Liver (tissue), 9 donors: ENCODE data around the gene EHMT1. TPM values are rescaled to one million over a fixed set of nuclear protein-coding genes. Genes with fewer than 3 reads are reported as not detected.

ENCODE experiments used
- DNase-seq: peaks from one replicate; pipeline ENCODE4 v3.0.0-alpha.2; 2017; ENCODE audit warnings: low spot score
- H3K27ac ChIP-seq, 2 donors: one replicate each; pipeline ENCODE4 v1.7.0; 2013; ENCODE audit warnings: inconsistent platforms in 2 of 2, low read length in 2 of 2, control low read depth in 1 of 2, low read depth in 1 of 2, mild to moderate bottlenecking in 1 of 2
- H3K27me3 ChIP-seq, 4 donors: one replicate each; pipeline versions ENCODE4 v1.6.1 to v1.7.0; 2013; ENCODE audit warnings: low read length in 3 of 4, inconsistent platforms in 1 of 4, mild to moderate bottlenecking in 1 of 4, moderate library complexity in 1 of 4; ENCODE audit not compliant: control insufficient read depth in 4 of 4, insufficient read depth in 4 of 4
- H3K36me3 ChIP-seq, 4 donors: one replicate each; pipeline versions ENCODE4 v1.6.1 to v1.7.0; 2013; ENCODE audit warnings: low read length in 3 of 4, mild to moderate bottlenecking in 3 of 4, low read depth in 1 of 4, moderate library complexity in 1 of 4; ENCODE audit not compliant: control insufficient read depth in 4 of 4, insufficient read depth in 3 of 4
- H3K4me1 ChIP-seq, 4 donors: one replicate each; pipeline versions ENCODE4 v1.6.1 to v1.7.0; 2013; ENCODE audit warnings: low read length in 3 of 4, mild to moderate bottlenecking in 3 of 4, moderate library complexity in 1 of 4; ENCODE audit not compliant: control insufficient read depth in 4 of 4, insufficient read depth in 4 of 4
- H3K4me3 ChIP-seq, 3 donors: one replicate each; pipeline versions ENCODE4 v1.6.1 to v1.7.0; 2013; ENCODE audit warnings: low read length in 3 of 3, control low read depth in 1 of 3, low read depth in 1 of 3, mild to moderate bottlenecking in 1 of 3
- H3K9ac ChIP-seq, 2 donors: one replicate each; pipeline ENCODE4 v1.7.0; 2013; ENCODE audit warnings: low read length in 2 of 2, mild to moderate bottlenecking in 2 of 2, moderate library complexity in 2 of 2, control low read depth in 1 of 2, low read depth in 1 of 2
- H3K9me3 ChIP-seq, 4 donors: one replicate each; pipeline versions ENCODE4 v1.6.1 to v1.7.0; 2013; ENCODE audit warnings: low read length in 3 of 4; ENCODE audit not compliant: control insufficient read depth in 4 of 4
- EGR1 ChIP-seq, 2 donors: IDR thresholded peaks; 2 replicates each; pipeline ENCODE4 v1.6.1; 2016 to 2018; ENCODE audit warnings: antibody characterized with exemption in 2 of 2, low read depth in 2 of 2
- FOXA1 ChIP-seq: IDR thresholded peaks from 2 replicates; pipeline ENCODE4 v1.6.1; 2016; ENCODE audit warnings: antibody characterized with exemption
- HNF4A ChIP-seq, 2 donors: conservative IDR thresholded peaks; 2 replicates each; pipeline ENCODE4 v1.6.1; 2016; ENCODE audit warnings: antibody characterized with exemption in 2 of 2, mild to moderate bottlenecking in 2 of 2
- JUND ChIP-seq, 2 donors: IDR thresholded peaks; 2 replicates each; pipeline ENCODE4 v1.6.1; 2016; ENCODE audit warnings: antibody characterized with exemption in 2 of 2
- NR2F2 ChIP-seq: IDR thresholded peaks from 2 replicates; pipeline ENCODE4 v1.6.1; 2016; ENCODE audit warnings: antibody characterized with exemption
- RXRA ChIP-seq, 2 donors: IDR thresholded peaks; 2 replicates each; pipeline ENCODE4 v1.6.1; 2017 to 2018; ENCODE audit warnings: antibody characterized with exemption in 2 of 2, mild to moderate bottlenecking in 1 of 2
- YY1 ChIP-seq: IDR thresholded peaks from 2 replicates; pipeline ENCODE4 v1.6.1; 2016; ENCODE audit warnings: antibody characterized with exemption, mild to moderate bottlenecking
- WGBS: extraction: QIAGEN DNeasy Blood & Tissue Kit; methylation state at CpG from one replicate; pipeline ENCODE4 v1.1.7; 2013; 5-methylcytosine and 5-hydroxymethylcytosine counted together
- polyA plus RNA-seq, 2 donors: library from polyadenylated mRNA; stranded (reverse) in 1 of 2; unstranded in 1 of 2; fragments of 200-250 nt in 1 of 2; fragments of >200 nt in 1 of 2; fragmentation: Nextera tagmentation in 1 of 2; extraction: Ambion mirVana in 1 of 2; gene quantifications; one replicate each; pipeline versions ENCODE4 v1.2.1 to v1.2.3, GENCODE V29; 2013 to 2015
- total RNA-seq, 2 donors: library from RNA; depleted of rRNA; stranded (reverse); fragments of >200 nt; gene quantifications; one replicate each; pipeline ENCODE4 v1.2.3, GENCODE V29; 2014
- TF ChIP-seq, protein P1 (sequence below): IDR thresholded peaks from 2 replicates; pipeline ENCODE4 v1.6.1; 2016; ENCODE audit warnings: antibody characterized with exemption
- TF ChIP-seq, protein P2 (sequence below): fragments of 150-350 bp; IDR thresholded peaks from 2 replicates; pipeline ENCODE4 v1.5.1; 2017; ENCODE audit warnings: improper control_type of control experiment, low read depth, low read length; ENCODE audit not compliant: missing input control
- TF ChIP-seq, protein P3 (sequence below): IDR thresholded peaks from 2 replicates; pipeline ENCODE4 v1.6.1; 2016; ENCODE audit warnings: antibody characterized with exemption, mild to moderate bottlenecking
- donor health status: healthy.
- donor health status: healthy.
- donor health status: healthy.
- donor health status: healthy.
- donor health status: healthy.

The EHMT1 gene
- total and polyA plus RNA-seq, 4 donors, result 16.1 to 48.2 (median 27.3) TPM

DNA sequence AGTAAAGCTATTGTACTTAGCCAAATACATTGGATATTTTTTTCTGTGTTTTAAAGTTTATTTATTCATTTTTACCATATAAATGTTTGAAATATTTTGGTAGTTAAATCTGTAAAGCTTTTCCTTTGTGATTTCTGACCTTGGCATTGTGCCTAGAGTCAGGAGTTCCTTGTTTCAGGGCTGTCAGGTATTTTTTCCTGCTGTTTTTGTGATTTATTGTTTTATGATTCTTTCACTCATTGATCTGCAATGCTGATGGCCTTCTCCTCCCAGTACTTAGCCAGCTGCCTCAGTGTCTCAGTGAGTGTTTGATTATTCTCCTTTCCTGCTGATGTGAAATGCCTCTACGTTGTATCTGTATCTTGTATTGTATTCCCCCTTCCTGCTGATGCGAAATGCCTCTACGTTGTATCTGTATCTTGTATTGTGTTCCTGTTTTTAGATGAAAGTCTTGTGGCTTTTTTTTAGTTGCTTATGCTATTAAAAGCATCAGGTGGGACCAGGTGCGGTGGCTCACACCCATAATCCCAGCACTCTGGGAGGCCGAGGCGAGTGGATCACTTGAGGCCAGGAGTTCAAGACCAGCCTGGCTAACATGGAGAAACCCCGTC, 61.0 kb downstream of the EHMT1 start:
- H3K4me1 ChIP-seq, result no peaks in the 10 kb centered on the region
- no peak overlapping the region for H3K9ac ChIP-seq
- no peak overlapping the region for H3K4me3 ChIP-seq
- H3K27ac ChIP-seq, result no peak overlapping the region
- peaks cover 0 to 3% (median 1%) of the 10 kb centered on the region in 4 donors for H3K36me3 ChIP-seq
- H3K9me3 ChIP-seq, result no peaks in the 10 kb centered on the region
- TF ChIP-seq, protein P1, sequence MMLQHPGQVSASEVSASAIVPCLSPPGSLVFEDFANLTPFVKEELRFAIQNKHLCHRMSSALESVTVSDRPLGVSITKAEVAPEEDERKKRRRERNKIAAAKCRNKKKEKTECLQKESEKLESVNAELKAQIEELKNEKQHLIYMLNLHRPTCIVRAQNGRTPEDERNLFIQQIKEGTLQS, result no peak
- WGBS, result 84% methylated on average over 7 of the region's 7 CpGs
- no peak for DNase-seq
- no peaks in the 10 kb centered on the region for H3K27me3 ChIP-seq

DNA sequence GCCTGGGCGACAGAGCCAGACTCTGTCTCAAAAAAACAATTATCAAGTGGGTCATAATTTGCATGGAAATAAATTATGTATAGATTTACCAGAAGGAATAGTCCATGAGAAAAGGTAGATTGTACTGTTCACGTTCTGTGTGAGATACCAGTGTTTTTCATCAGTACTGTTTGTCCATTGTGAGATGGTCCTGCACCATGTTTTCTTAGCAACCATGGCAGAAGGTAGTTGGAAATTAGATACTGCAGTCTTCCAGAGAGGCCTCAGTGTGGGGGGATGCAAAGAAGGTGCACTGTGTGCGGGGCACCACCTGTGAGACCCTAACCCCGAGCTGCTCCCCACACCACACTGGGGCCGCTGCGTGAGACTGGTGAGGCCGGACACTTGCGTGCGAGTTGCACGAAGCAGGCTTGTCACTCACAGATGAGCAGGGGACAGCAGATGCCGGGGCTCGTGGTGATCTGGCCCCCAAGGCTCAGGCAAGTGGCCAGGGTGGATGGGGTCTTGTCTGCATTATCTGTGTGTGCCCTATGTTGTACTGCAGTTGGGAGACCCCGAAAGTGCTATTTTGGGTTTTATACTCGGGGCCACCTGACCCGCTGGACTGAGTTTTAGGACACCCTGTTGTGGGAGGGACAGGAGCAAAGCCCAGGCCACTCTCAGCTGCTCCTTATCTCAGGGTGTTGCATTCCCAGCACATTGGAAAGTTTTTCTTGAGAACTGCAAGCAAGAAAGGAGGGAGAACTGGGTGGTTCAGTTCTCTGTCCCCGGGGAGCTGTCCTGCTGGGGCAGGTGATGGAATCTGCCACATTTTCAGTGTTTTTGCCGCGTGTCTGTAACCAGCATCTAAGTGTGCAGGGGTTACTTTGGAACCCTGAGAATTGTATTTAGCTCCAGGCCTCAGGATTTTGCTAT, 61.9 kb downstream of the EHMT1 start:
- TF ChIP-seq JUND (IDR thresholded peaks at IDR 0.05), result no peak
- TF ChIP-seq FOXA1, result no peak
- TF ChIP-seq, protein P1, result no peak
- Histone ChIP-seq H3K4me1 (peaks cover 0 to 4% (median 0%) of the 10 kb centered on the region in 4 donors), H3K9me3 (no peaks in the 10 kb centered on the region), H3K27me3 (no peaks in the 10 kb centered on the region), H3K36me3 (peaks cover 0 to 3% (median 1%) of the 10 kb centered on the region in 4 donors), H3K9ac (no peak overlapping the region), H3K27ac (no peak overlapping the region), H3K4me3 (no peak overlapping the region)
- WGBS, result 89% methylated on average over 18 of the region's 18 CpGs
- no peak for DNase-seq

DNA sequence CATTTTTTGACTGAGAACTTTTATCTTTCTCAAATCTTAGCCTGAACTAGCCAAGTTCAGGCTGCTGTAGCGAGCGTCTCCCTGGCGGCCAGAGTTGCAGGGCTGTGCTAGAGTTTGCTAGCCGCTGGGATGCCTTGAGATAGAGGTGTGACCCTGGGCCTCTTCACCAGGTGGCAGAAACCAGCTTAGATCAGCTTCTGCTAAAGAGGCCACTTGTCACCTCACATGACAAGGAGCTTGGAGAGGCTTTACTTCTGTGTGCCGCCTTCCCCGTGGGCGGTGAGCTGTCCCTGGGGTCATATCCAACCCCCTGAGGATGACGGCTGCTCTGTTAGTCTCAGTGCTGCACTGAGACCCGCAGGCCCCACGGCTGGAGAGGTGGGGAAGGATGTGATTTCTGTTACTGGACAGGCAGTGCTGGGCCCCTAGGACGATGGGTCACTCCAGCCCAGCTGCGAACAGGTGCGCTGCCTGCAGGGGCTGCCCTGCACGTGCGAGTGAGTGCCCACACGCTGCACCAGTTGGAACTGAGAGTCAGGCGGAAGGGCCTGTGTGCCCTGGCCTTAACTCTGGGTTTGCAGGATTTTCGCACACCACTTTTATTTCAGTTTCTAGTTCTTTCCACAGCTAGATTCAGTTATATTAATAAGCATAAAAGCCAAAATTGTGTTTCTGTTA, 63.8 kb downstream of the EHMT1 start:
- Histone ChIP-seq H3K4me3 (no peak overlapping the region), H3K9me3 (no peaks in the 10 kb centered on the region), H3K9ac (no peak overlapping the region), H3K27me3 (no peaks in the 10 kb centered on the region), H3K4me1 (peaks cover 0 to 4% (median 0%) of the 10 kb centered on the region in 4 donors), H3K36me3 (peaks cover 0 to 3% (median under 1%) of the 10 kb centered on the region in 4 donors), H3K27ac (no peak overlapping the region)
- TF ChIP-seq EGR1 (IDR thresholded peaks at IDR 0.05; ENCODE audit: low read depth in 2 of 2) (no peak), RXRA (IDR thresholded peaks at IDR 0.05) (no peak), NR2F2 (no peak), HNF4A (conservative IDR thresholded peaks at IDR 0.05) (no peak), YY1 (no peak), FOXA1 (no peak)
- TF ChIP-seq, protein P1, result no peak
- TF ChIP-seq, protein P2, sequence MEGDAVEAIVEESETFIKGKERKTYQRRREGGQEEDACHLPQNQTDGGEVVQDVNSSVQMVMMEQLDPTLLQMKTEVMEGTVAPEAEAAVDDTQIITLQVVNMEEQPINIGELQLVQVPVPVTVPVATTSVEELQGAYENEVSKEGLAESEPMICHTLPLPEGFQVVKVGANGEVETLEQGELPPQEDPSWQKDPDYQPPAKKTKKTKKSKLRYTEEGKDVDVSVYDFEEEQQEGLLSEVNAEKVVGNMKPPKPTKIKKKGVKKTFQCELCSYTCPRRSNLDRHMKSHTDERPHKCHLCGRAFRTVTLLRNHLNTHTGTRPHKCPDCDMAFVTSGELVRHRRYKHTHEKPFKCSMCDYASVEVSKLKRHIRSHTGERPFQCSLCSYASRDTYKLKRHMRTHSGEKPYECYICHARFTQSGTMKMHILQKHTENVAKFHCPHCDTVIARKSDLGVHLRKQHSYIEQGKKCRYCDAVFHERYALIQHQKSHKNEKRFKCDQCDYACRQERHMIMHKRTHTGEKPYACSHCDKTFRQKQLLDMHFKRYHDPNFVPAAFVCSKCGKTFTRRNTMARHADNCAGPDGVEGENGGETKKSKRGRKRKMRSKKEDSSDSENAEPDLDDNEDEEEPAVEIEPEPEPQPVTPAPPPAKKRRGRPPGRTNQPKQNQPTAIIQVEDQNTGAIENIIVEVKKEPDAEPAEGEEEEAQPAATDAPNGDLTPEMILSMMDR, result no peak
- TF ChIP-seq, protein P3, sequence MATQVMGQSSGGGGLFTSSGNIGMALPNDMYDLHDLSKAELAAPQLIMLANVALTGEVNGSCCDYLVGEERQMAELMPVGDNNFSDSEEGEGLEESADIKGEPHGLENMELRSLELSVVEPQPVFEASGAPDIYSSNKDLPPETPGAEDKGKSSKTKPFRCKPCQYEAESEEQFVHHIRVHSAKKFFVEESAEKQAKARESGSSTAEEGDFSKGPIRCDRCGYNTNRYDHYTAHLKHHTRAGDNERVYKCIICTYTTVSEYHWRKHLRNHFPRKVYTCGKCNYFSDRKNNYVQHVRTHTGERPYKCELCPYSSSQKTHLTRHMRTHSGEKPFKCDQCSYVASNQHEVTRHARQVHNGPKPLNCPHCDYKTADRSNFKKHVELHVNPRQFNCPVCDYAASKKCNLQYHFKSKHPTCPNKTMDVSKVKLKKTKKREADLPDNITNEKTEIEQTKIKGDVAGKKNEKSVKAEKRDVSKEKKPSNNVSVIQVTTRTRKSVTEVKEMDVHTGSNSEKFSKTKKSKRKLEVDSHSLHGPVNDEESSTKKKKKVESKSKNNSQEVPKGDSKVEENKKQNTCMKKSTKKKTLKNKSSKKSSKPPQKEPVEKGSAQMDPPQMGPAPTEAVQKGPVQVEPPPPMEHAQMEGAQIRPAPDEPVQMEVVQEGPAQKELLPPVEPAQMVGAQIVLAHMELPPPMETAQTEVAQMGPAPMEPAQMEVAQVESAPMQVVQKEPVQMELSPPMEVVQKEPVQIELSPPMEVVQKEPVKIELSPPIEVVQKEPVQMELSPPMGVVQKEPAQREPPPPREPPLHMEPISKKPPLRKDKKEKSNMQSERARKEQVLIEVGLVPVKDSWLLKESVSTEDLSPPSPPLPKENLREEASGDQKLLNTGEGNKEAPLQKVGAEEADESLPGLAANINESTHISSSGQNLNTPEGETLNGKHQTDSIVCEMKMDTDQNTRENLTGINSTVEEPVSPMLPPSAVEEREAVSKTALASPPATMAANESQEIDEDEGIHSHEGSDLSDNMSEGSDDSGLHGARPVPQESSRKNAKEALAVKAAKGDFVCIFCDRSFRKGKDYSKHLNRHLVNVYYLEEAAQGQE, result no peak
- 91% methylated on average over 18 of the region's 18 CpGs for WGBS
- DNase-seq, result no peak
